ENCODE measurements around the gene USH2A.
A peak's percentile ranks its signal among the peaks of the same experiment; 100 is the strongest.

Gene USH2A

GRCh38 chr1:215767761-215768160, 655.5 kb downstream of the USH2A start:
- no peak for DNase-seq

- no peak for DNase-seq
Measured at GRCh38 chr1:215766521-215766920, 656.7 kb downstream of the USH2A start.

GRCh38 chr1:215765833-215766232, 657.4 kb downstream of the USH2A start:
- DNase-seq = no peak

GRCh38 chr1:215761446-215761845, 661.8 kb downstream of the USH2A start:
- no peak for DNase-seq

GRCh38 chr1:215754112-215754511, 669.1 kb downstream of the USH2A start:
- no peak for DNase-seq

GRCh38 chr1:215749414-215749813, 673.8 kb downstream of the USH2A start:
- DNase-seq = no peak

- no peak for DNase-seq
Measured at GRCh38 chr1:215748431-215748830, 674.8 kb downstream of the USH2A start.

- no peak for DNase-seq
Measured at GRCh38 chr1:215744419-215744818, 678.8 kb downstream of the USH2A start.

- DNase-seq = no peak
Measured at GRCh38 chr1:215739025-215739424, 684.2 kb downstream of the USH2A start.

GRCh38 chr1:215731699-215732098, 691.5 kb downstream of the USH2A start:
- DNase-seq = no peak

- DNase-seq = no peak
Measured at GRCh38 chr1:215730600-215730999, 692.6 kb downstream of the USH2A start.

- DNase-seq = no peak
Measured at GRCh38 chr1:215728169-215728568, 695.1 kb downstream of the USH2A start.

GRCh38 chr1:215720126-215720525, 703.1 kb downstream of the USH2A start:
- no peak for DNase-seq

GRCh38 chr1:215719552-215719951, 703.7 kb downstream of the USH2A start:
- DNase-seq = no peak

GRCh38 chr1:215718575-215719287, 704.5 kb downstream of the USH2A start:
- DNase-seq = no peak

- no peak for DNase-seq
Measured at GRCh38 chr1:215717677-215718426, 705.4 kb downstream of the USH2A start.

GRCh38 chr1:215710899-215711225, 712.4 kb downstream of the USH2A start:
- DNase-seq = no peak

GRCh38 chr1:215710036-215710898, 713.0 kb downstream of the USH2A start:
- DNase-seq = peak; percentile 3

GRCh38 chr1:215704089-215704860, 719.0 kb downstream of the USH2A start:
- DNase-seq = no peak

- DNase-seq = no peak
Measured at GRCh38 chr1:215682232-215682631, 741.0 kb downstream of the USH2A start.

GRCh38 chr1:215681041-215681440, 742.2 kb downstream of the USH2A start:
- DNase-seq = no peak

- DNase-seq = no peak
Measured at GRCh38 chr1:215679231-215679630, 744.0 kb downstream of the USH2A start.

- no peak for DNase-seq
Measured at GRCh38 chr1:215677112-215677511, 746.1 kb downstream of the USH2A start.
